GM23338 (cell line): Measurements from ENCODE around the gene BCL7C. TPM values are rescaled to one million over a fixed set of nuclear protein-coding genes. Genes with fewer than 3 reads are reported as not detected.
A peak's percentile ranks its signal among the peaks of the same experiment; 100 is the strongest.

Experiments
- ATAC-seq: fragments of 200-7000 bp; cut with Tn5 transposase; 3 replicates; pipeline ENCODE4 v1.9.1; 2020
- DNase-seq: peaks from one replicate; pipeline ENCODE4 v3.0.0-alpha.2; 2015; ENCODE audit warnings: low spot score
- H2AFZ ChIP-seq: fragments of 200-600 bp; sonication (generic); 2 replicates; pipeline ENCODE4 v1.8.0; 2016; ENCODE audit warnings: antibody characterized with exemption, mild to moderate bottlenecking, moderate library complexity
- H3F3A ChIP-seq: fragments of 200-600 bp; sonication (generic); replicated peaks from 2 replicates; pipeline ENCODE4 v1.8.0; 2017; ENCODE audit warnings: antibody characterized with exemption, mixed run types, low read depth
- H3K27ac ChIP-seq: fragments of 200-600 bp; sonication (generic); 2 replicates; pipeline ENCODE4 v1.6.1; 2016; ENCODE audit warnings: low read depth
- H3K27me3 ChIP-seq: fragments of 200-600 bp; sonication (generic); 2 replicates; pipeline ENCODE4 v1.8.0; 2016; ENCODE audit warnings: mild to moderate bottlenecking, mixed run types, moderate library complexity; ENCODE audit not compliant: insufficient read depth
- H3K36me3 ChIP-seq: fragments of 200-600 bp; sonication (generic); 2 replicates; pipeline ENCODE4 v1.8.0; 2016; ENCODE audit warnings: mild to moderate bottlenecking; ENCODE audit not compliant: insufficient read depth
- H3K4me1 ChIP-seq: fragments of 200-600 bp; sonication (generic); 2 replicates; pipeline ENCODE4 v1.8.0; 2016; ENCODE audit warnings: mild to moderate bottlenecking, moderate library complexity; ENCODE audit not compliant: insufficient read depth
- H3K4me2 ChIP-seq: fragments of 200-600 bp; sonication (generic); 2 replicates; pipeline ENCODE4 v1.7.1; 2017; ENCODE audit warnings: mixed run types
- H3K4me3 ChIP-seq: fragments of 200-600 bp; sonication (generic); 2 replicates; pipeline ENCODE4 v1.6.1; 2016; ENCODE audit warnings: mixed run types
- H3K79me2 ChIP-seq: fragments of 200-600 bp; sonication (generic); replicated peaks from 2 replicates; pipeline ENCODE4 v1.8.0; 2017; ENCODE audit warnings: mild to moderate bottlenecking; ENCODE audit not compliant: insufficient read depth
- H3K9me2 ChIP-seq: fragments of 200-600 bp; sonication (generic); 2 replicates; pipeline ENCODE4 v1.8.0; 2017; ENCODE audit not compliant: insufficient read depth
- H4K20me1 ChIP-seq: fragments of 200-600 bp; sonication (generic); replicated peaks from 2 replicates; pipeline ENCODE4 v1.8.0; 2017; ENCODE audit warnings: mild to moderate bottlenecking; ENCODE audit not compliant: insufficient read depth
- H3K27ac Mint-ChIP-seq: 2 replicates; pipeline ENCODE4 v1.8.0; 2020; ENCODE audit warnings: inconsistent platforms, mild to moderate bottlenecking, moderate library complexity, mixed read lengths
- H3K27me3 Mint-ChIP-seq: 3 replicates; pipeline ENCODE4 v1.8.0; 2022; ENCODE audit warnings: low read depth, mild to moderate bottlenecking, moderate library complexity, mixed read lengths, inconsistent platforms; ENCODE audit not compliant: insufficient read depth, poor library complexity
- H3K36me3 Mint-ChIP-seq: 3 replicates; pipeline ENCODE4 v1.8.0; 2021; ENCODE audit warnings: low read depth, mild to moderate bottlenecking, inconsistent platforms, moderate library complexity, mixed read lengths
- H3K4me1 Mint-ChIP-seq: 3 replicates; pipeline ENCODE4 v1.8.0; 2020; ENCODE audit warnings: mild to moderate bottlenecking, inconsistent platforms, mixed read lengths
- H3K4me3 Mint-ChIP-seq: 3 replicates; pipeline ENCODE4 v1.8.0; 2021; ENCODE audit warnings: moderate library complexity, mild to moderate bottlenecking, inconsistent platforms, mixed read lengths
- H3K9me3 Mint-ChIP-seq: 3 replicates; pipeline ENCODE4 v1.8.0; 2020; ENCODE audit warnings: moderate library complexity, mild to moderate bottlenecking, inconsistent platforms, mixed read lengths
- CREB1 ChIP-seq: fragments of 250-450 bp; sonication (Bioruptor Pico); IDR thresholded peaks from 2 replicates; pipeline ENCODE4 v1.5.0; 2020; ENCODE audit warnings: low read depth, mild to moderate bottlenecking, moderate library complexity
- CTCF ChIP-seq, 2 experiments: fragments of 200-600 bp in 1 of 2; sonication (generic) in 1 of 2; conservative IDR thresholded peaks; 2 replicates each; pipeline versions ENCODE4 v1.5.1 to v1.6.1; 2016 to 2017; ENCODE audit warnings: antibody characterized with exemption in 2 of 2, low read depth in 2 of 2, mild to moderate bottlenecking in 2 of 2, moderate library complexity in 1 of 2
- ETS1 ChIP-seq: IDR thresholded peaks from 2 replicates; pipeline ENCODE4 v1.6.1; 2016; ENCODE audit warnings: antibody characterized with exemption
- EZH2 ChIP-seq: fragments of 200-600 bp; sonication (generic); IDR thresholded peaks from one replicate; pipeline ENCODE4 v1.8.0; 2017; ENCODE audit warnings: antibody characterized with exemption, mild to moderate bottlenecking, low read depth; ENCODE audit not compliant: unreplicated experiment
- EZH2phosphoT487 ChIP-seq: fragments of 200-600 bp; sonication (generic); IDR thresholded peaks from one replicate; pipeline ENCODE4 v1.8.1; 2018; ENCODE audit warnings: antibody characterized with exemption; ENCODE audit not compliant: unreplicated experiment
- JUNB ChIP-seq: IDR thresholded peaks from one replicate; pipeline ENCODE4 v1.6.1; 2016; ENCODE audit warnings: antibody characterized with exemption; ENCODE audit not compliant: unreplicated experiment
- NANOG ChIP-seq: IDR thresholded peaks from 2 replicates; pipeline ENCODE4 v1.6.1; 2016; ENCODE audit warnings: antibody characterized with exemption, borderline replicate concordance
- POLR2AphosphoS5 ChIP-seq: IDR thresholded peaks from 2 replicates; pipeline ENCODE4 v1.6.1; 2016; ENCODE audit warnings: antibody characterized with exemption, low read depth
- REST ChIP-seq: IDR thresholded peaks from one replicate; pipeline ENCODE4 v1.6.1; 2018; ENCODE audit warnings: antibody characterized with exemption; ENCODE audit not compliant: unreplicated experiment
- STAT1 ChIP-seq: IDR thresholded peaks from one replicate; pipeline ENCODE4 v1.6.1; 2016; ENCODE audit warnings: antibody characterized with exemption; ENCODE audit not compliant: unreplicated experiment
- ZNF331 ChIP-seq: fragments of 250-450 bp; sonication (Bioruptor Pico); IDR thresholded peaks from 2 replicates; pipeline ENCODE4 v1.5.0; 2020; ENCODE audit warnings: low read depth, mild to moderate bottlenecking, moderate library complexity
- polyA plus RNA-seq: library from polyadenylated mRNA; unstranded; fragments of >200 nt; fragmentation: Nextera tagmentation; extraction: Ambion mirVana; gene quantifications from 2 replicates; pipeline ENCODE4 v1.2.1, GENCODE V29; 2016
- total RNA-seq: library from RNA; depleted of rRNA; stranded (reverse); fragments of >200 nt; shearing (Covaris generic); gene quantifications from 2 replicates; pipeline ENCODE4 v1.2.3, GENCODE V29; 2014

BCL7C gene
- total and polyA plus RNA-seq, 2 experiments from 2014 or later = 17.5 to 22.1 TPM

GRCh38 chr16:30925995-30926811 lies 32.3 kb upstream of the BCL7C start (continued):
- no peak for TF ChIP-seq CREB1 (CRISPR knock-in tag)
- TF ChIP-seq JUNB = no peak
- no peak for TF ChIP-seq POLR2AphosphoS5
- TF ChIP-seq REST = no peak
- TF ChIP-seq EZH2 = no peak
- no peak for TF ChIP-seq ZNF331 (CRISPR knock-in tag)
- no peak for TF ChIP-seq NANOG
- TF ChIP-seq STAT1 = no peak
- no peak for TF ChIP-seq ETS1

- Mint-ChIP-seq H3K4me1 (peaks cover 11% of the 10 kb centered on the region), H3K27me3 (peaks cover 17% of the 10 kb centered on the region), H3K4me3 (peak overlapping the region; percentile 60), H3K27ac (no peak overlapping the region), H3K9me3 (no peaks in the 10 kb centered on the region), H3K36me3 (peaks cover 21% of the 10 kb centered on the region)
- H3K9me2 ChIP-seq = no peaks in the 10 kb centered on the region
- no peak overlapping the region; the same call in 1 of the 2 replicates for H3K4me2 ChIP-seq
- no peaks in the 10 kb centered on the region for H3K27me3 ChIP-seq
- peaks cover 4% of the 10 kb centered on the region; the same call in 1 of the 2 replicates for H4K20me1 ChIP-seq
- H3K4me1 ChIP-seq = peaks cover 9% of the 10 kb centered on the region; the same call in 1 of the 2 replicates
- DNase-seq = no peak
- H3K4me3 ChIP-seq = peak overlapping the region; percentile 62; the same call in 1 of the 2 replicates
- no peak for ATAC-seq
- no peak overlapping the region for H2AFZ ChIP-seq
- peaks cover 10% of the 10 kb centered on the region; the same call in 1 of the 2 replicates for H3F3A ChIP-seq
- no peak overlapping the region for H3K27ac ChIP-seq
- H3K36me3 ChIP-seq = peaks cover 12% of the 10 kb centered on the region; the same call in 1 of the 2 replicates
- peaks cover 18% of the 10 kb centered on the region for H3K79me2 ChIP-seq
- TF ChIP-seq NANOG = no peak
- TF ChIP-seq ZNF331 (CRISPR knock-in tag) = no peak
- no peak for TF ChIP-seq CTCF (conservative IDR thresholded peaks at IDR 0.05; ENCODE audit: low read depth in 2 of 2)
- no peak for TF ChIP-seq POLR2AphosphoS5
- no peak for TF ChIP-seq STAT1
- no peak for TF ChIP-seq EZH2phosphoT487
- no peak for TF ChIP-seq REST
- no peak for TF ChIP-seq CREB1 (CRISPR knock-in tag)
- TF ChIP-seq JUNB = no peak
- TF ChIP-seq ETS1 = no peak
- no peak for TF ChIP-seq EZH2
Observed at GRCh38 chr16:30925632-30925987, 31.7 kb upstream of the BCL7C start.
